ENCODE data around the gene USF3.

Gene USF3

GRCh38 chr3:113623324-113623723, 73.1 kb downstream of the USF3 start:
- Histone ChIP-seq H3K9me3 (ENCODE audit: control insufficient read depth in 1 of 2, low read length in 2 of 2) (no peaks in the 10 kb centered on the region), H3K27me3 (ENCODE audit: control insufficient read depth in 1 of 2, insufficient read depth in 2 of 2, low read length in 2 of 2) (no peaks in the 10 kb centered on the region), H3K9ac (ENCODE audit: low read depth in 1 of 2, low read length in 2 of 2) (no peak overlapping the region), H3K36me3 (ENCODE audit: control insufficient read depth in 1 of 2, insufficient read depth in 2 of 2, low read length in 2 of 2) (peaks cover 3 to 8% of the 10 kb centered on the region in 2 donors), H3K4me3 (ENCODE audit: low read depth in 1 of 2, low read length in 2 of 2) (no peak overlapping the region), H3K4me1 (ENCODE audit: control insufficient read depth in 1 of 2, insufficient read depth in 2 of 2, low read length in 2 of 2) (peaks cover 0 to 8% of the 10 kb centered on the region in 2 donors), H3K27ac (ENCODE audit: low read depth, low read length) (no peak overlapping the region)

GRCh38 chr3:113620091-113620490, 76.4 kb downstream of the USF3 start:
- Histone ChIP-seq H3K36me3 (ENCODE audit: control insufficient read depth in 1 of 2, insufficient read depth in 2 of 2, low read length in 2 of 2) (no peaks in the 10 kb centered on the region), H3K27ac (ENCODE audit: low read depth, low read length) (no peak overlapping the region)

GRCh38 chr3:113617726-113618125, 78.7 kb downstream of the USF3 start:
- no peaks in the 10 kb centered on the region for H3K4me1 ChIP-seq (ENCODE audit: control insufficient read depth in 1 of 2, insufficient read depth in 2 of 2, low read length in 2 of 2)
- H3K27ac ChIP-seq (ENCODE audit: low read depth, low read length) = no peak overlapping the region
- H3K4me3 ChIP-seq (ENCODE audit: low read depth in 1 of 2, low read length in 2 of 2) = no peak overlapping the region
- H3K9ac ChIP-seq (ENCODE audit: low read depth in 1 of 2, low read length in 2 of 2) = no peak overlapping the region
- H3K9me3 ChIP-seq (ENCODE audit: control insufficient read depth in 1 of 2, low read length in 2 of 2) = no peaks in the 10 kb centered on the region
- no peaks in the 10 kb centered on the region for H3K27me3 ChIP-seq (ENCODE audit: control insufficient read depth in 1 of 2, insufficient read depth in 2 of 2, low read length in 2 of 2)
- H3K36me3 ChIP-seq (ENCODE audit: control insufficient read depth in 1 of 2, insufficient read depth in 2 of 2, low read length in 2 of 2) = peaks cover 0 to 4% of the 10 kb centered on the region in 2 donors

More at GRCh38 chr3:113620091-113620490, 76.4 kb downstream of the USF3 start:
- Histone ChIP-seq H3K9ac (ENCODE audit: low read depth in 1 of 2, low read length in 2 of 2) (no peak overlapping the region), H3K4me1 (ENCODE audit: control insufficient read depth in 1 of 2, insufficient read depth in 2 of 2, low read length in 2 of 2) (no peaks in the 10 kb centered on the region), H3K9me3 (ENCODE audit: control insufficient read depth in 1 of 2, low read length in 2 of 2) (no peaks in the 10 kb centered on the region), H3K4me3 (ENCODE audit: low read depth in 1 of 2, low read length in 2 of 2) (no peak overlapping the region), H3K27me3 (ENCODE audit: control insufficient read depth in 1 of 2, insufficient read depth in 2 of 2, low read length in 2 of 2) (no peaks in the 10 kb centered on the region)

GRCh38 chr3:113615976-113616375, 80.5 kb downstream of the USF3 start:
- no peaks in the 10 kb centered on the region for H3K4me1 ChIP-seq (ENCODE audit: control insufficient read depth in 1 of 2, insufficient read depth in 2 of 2, low read length in 2 of 2)
- peaks cover under 1 to 11% of the 10 kb centered on the region in 2 donors for H3K36me3 ChIP-seq (ENCODE audit: control insufficient read depth in 1 of 2, insufficient read depth in 2 of 2, low read length in 2 of 2)
- H3K27ac ChIP-seq (ENCODE audit: low read depth, low read length) = no peak overlapping the region
- H3K27me3 ChIP-seq (ENCODE audit: control insufficient read depth in 1 of 2, insufficient read depth in 2 of 2, low read length in 2 of 2) = no peaks in the 10 kb centered on the region
- no peak overlapping the region for H3K4me3 ChIP-seq (ENCODE audit: low read depth in 1 of 2, low read length in 2 of 2)
- H3K9me3 ChIP-seq (ENCODE audit: control insufficient read depth in 1 of 2, low read length in 2 of 2) = no peaks in the 10 kb centered on the region
- no peak overlapping the region for H3K9ac ChIP-seq (ENCODE audit: low read depth in 1 of 2, low read length in 2 of 2)

GRCh38 chr3:113614402-113614801, 82.0 kb downstream of the USF3 start:
- Histone ChIP-seq H3K27me3 (ENCODE audit: control insufficient read depth in 1 of 2, insufficient read depth in 2 of 2, low read length in 2 of 2) (no peaks in the 10 kb centered on the region), H3K4me1 (ENCODE audit: control insufficient read depth in 1 of 2, insufficient read depth in 2 of 2, low read length in 2 of 2) (no peaks in the 10 kb centered on the region), H3K27ac (ENCODE audit: low read depth, low read length) (no peak overlapping the region), H3K9me3 (ENCODE audit: control insufficient read depth in 1 of 2, low read length in 2 of 2) (no peaks in the 10 kb centered on the region), H3K36me3 (ENCODE audit: control insufficient read depth in 1 of 2, insufficient read depth in 2 of 2, low read length in 2 of 2) (peaks cover 3 to 14% of the 10 kb centered on the region in 2 donors), H3K4me3 (ENCODE audit: low read depth in 1 of 2, low read length in 2 of 2) (no peak overlapping the region), H3K9ac (ENCODE audit: low read depth in 1 of 2, low read length in 2 of 2) (no peak overlapping the region)

- Histone ChIP-seq H3K27ac (ENCODE audit: low read depth, low read length) (no peak overlapping the region), H3K27me3 (ENCODE audit: control insufficient read depth in 1 of 2, insufficient read depth in 2 of 2, low read length in 2 of 2) (no peaks in the 10 kb centered on the region), H3K36me3 (ENCODE audit: control insufficient read depth in 1 of 2, insufficient read depth in 2 of 2, low read length in 2 of 2) (peaks cover 3 to 12% of the 10 kb centered on the region in 2 donors), H3K9me3 (ENCODE audit: control insufficient read depth in 1 of 2, low read length in 2 of 2) (no peaks in the 10 kb centered on the region), H3K9ac (ENCODE audit: low read depth in 1 of 2, low read length in 2 of 2) (no peak overlapping the region), H3K4me1 (ENCODE audit: control insufficient read depth in 1 of 2, insufficient read depth in 2 of 2, low read length in 2 of 2) (peaks cover 0 to 5% of the 10 kb centered on the region in 2 donors), H3K4me3 (ENCODE audit: low read depth in 1 of 2, low read length in 2 of 2) (no peak overlapping the region)
Measured at GRCh38 chr3:113607219-113607596, 89.2 kb downstream of the USF3 start.

- no peak overlapping the region for H3K4me3 ChIP-seq (ENCODE audit: low read depth in 1 of 2, low read length in 2 of 2)
- peaks cover 3 to 8% of the 10 kb centered on the region in 2 donors for H3K36me3 ChIP-seq (ENCODE audit: control insufficient read depth in 1 of 2, insufficient read depth in 2 of 2, low read length in 2 of 2)
- peaks cover 0 to 5% of the 10 kb centered on the region in 2 donors for H3K4me1 ChIP-seq (ENCODE audit: control insufficient read depth in 1 of 2, insufficient read depth in 2 of 2, low read length in 2 of 2)
- no peak overlapping the region for H3K27ac ChIP-seq (ENCODE audit: low read depth, low read length)
- no peaks in the 10 kb centered on the region for H3K9me3 ChIP-seq (ENCODE audit: control insufficient read depth in 1 of 2, low read length in 2 of 2)
- H3K9ac ChIP-seq (ENCODE audit: low read depth in 1 of 2, low read length in 2 of 2) = no peak overlapping the region
- H3K27me3 ChIP-seq (ENCODE audit: control insufficient read depth in 1 of 2, insufficient read depth in 2 of 2, low read length in 2 of 2) = no peaks in the 10 kb centered on the region
Measured at GRCh38 chr3:113606539-113607218, 89.8 kb downstream of the USF3 start.

- H3K36me3 ChIP-seq (ENCODE audit: control insufficient read depth in 1 of 2, insufficient read depth in 2 of 2, low read length in 2 of 2) = peaks cover 0 to under 1% of the 10 kb centered on the region in 2 donors
- H3K9me3 ChIP-seq (ENCODE audit: control insufficient read depth in 1 of 2, low read length in 2 of 2) = no peaks in the 10 kb centered on the region
- no peaks in the 10 kb centered on the region for H3K27me3 ChIP-seq (ENCODE audit: control insufficient read depth in 1 of 2, insufficient read depth in 2 of 2, low read length in 2 of 2)
- H3K4me3 ChIP-seq (ENCODE audit: low read depth in 1 of 2, low read length in 2 of 2) = no peak overlapping the region
- H3K9ac ChIP-seq (ENCODE audit: low read depth in 1 of 2, low read length in 2 of 2) = no peak overlapping the region
- peaks cover 0 to 5% of the 10 kb centered on the region in 2 donors for H3K4me1 ChIP-seq (ENCODE audit: control insufficient read depth in 1 of 2, insufficient read depth in 2 of 2, low read length in 2 of 2)
- no peak overlapping the region for H3K27ac ChIP-seq (ENCODE audit: low read depth, low read length)
Measured at GRCh38 chr3:113602836-113603235, 93.6 kb downstream of the USF3 start.

GRCh38 chr3:113602256-113602655, 94.2 kb downstream of the USF3 start:
- Histone ChIP-seq H3K4me1 (ENCODE audit: control insufficient read depth in 1 of 2, insufficient read depth in 2 of 2, low read length in 2 of 2) (peaks cover 0 to 5% of the 10 kb centered on the region in 2 donors), H3K27me3 (ENCODE audit: control insufficient read depth in 1 of 2, insufficient read depth in 2 of 2, low read length in 2 of 2) (no peaks in the 10 kb centered on the region), H3K4me3 (ENCODE audit: low read depth in 1 of 2, low read length in 2 of 2) (no peak overlapping the region), H3K9me3 (ENCODE audit: control insufficient read depth in 1 of 2, low read length in 2 of 2) (no peaks in the 10 kb centered on the region), H3K9ac (ENCODE audit: low read depth in 1 of 2, low read length in 2 of 2) (no peak overlapping the region), H3K27ac (ENCODE audit: low read depth, low read length) (no peak overlapping the region), H3K36me3 (ENCODE audit: control insufficient read depth in 1 of 2, insufficient read depth in 2 of 2, low read length in 2 of 2) (no peaks in the 10 kb centered on the region)

- no peak overlapping the region for H3K27ac ChIP-seq (ENCODE audit: low read depth, low read length)
- H3K36me3 ChIP-seq (ENCODE audit: control insufficient read depth in 1 of 2, insufficient read depth in 2 of 2, low read length in 2 of 2) = no peaks in the 10 kb centered on the region
- peaks cover 0 to under 1% of the 10 kb centered on the region in 2 donors for H3K4me1 ChIP-seq (ENCODE audit: control insufficient read depth in 1 of 2, insufficient read depth in 2 of 2, low read length in 2 of 2)
- H3K4me3 ChIP-seq (ENCODE audit: low read depth in 1 of 2, low read length in 2 of 2) = no peak overlapping the region
- H3K9me3 ChIP-seq (ENCODE audit: control insufficient read depth in 1 of 2, low read length in 2 of 2) = no peaks in the 10 kb centered on the region
- H3K27me3 ChIP-seq (ENCODE audit: control insufficient read depth in 1 of 2, insufficient read depth in 2 of 2, low read length in 2 of 2) = no peaks in the 10 kb centered on the region
- no peak overlapping the region for H3K9ac ChIP-seq (ENCODE audit: low read depth in 1 of 2, low read length in 2 of 2)
Measured at GRCh38 chr3:113601240-113601639, 95.2 kb downstream of the USF3 start.

Data from duodenal mucosa (tissue), 2 donors.